ENCODE measurements around the gene CHST14. TPM values are rescaled to one million over a fixed set of nuclear protein-coding genes. Genes with fewer than 3 reads are reported as not detected.
A peak's percentile ranks its signal among the peaks of the same experiment; 100 is the strongest.

CHST14 gene, protein sequence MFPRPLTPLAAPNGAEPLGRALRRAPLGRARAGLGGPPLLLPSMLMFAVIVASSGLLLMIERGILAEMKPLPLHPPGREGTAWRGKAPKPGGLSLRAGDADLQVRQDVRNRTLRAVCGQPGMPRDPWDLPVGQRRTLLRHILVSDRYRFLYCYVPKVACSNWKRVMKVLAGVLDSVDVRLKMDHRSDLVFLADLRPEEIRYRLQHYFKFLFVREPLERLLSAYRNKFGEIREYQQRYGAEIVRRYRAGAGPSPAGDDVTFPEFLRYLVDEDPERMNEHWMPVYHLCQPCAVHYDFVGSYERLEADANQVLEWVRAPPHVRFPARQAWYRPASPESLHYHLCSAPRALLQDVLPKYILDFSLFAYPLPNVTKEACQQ
- total RNA-seq: 10 to 100 TPM; 13.6 to 20.0 TPM
- polyA plus RNA-seq: 10 to 100 TPM in 1 of 2 donors, 1 to 10 TPM in 1; 9.8 to 10.4 TPM
- long read RNA-seq, donor 1, transcript CHST14-201 (1 exons, 3,574 nt): major isoform, 62 of 62 reads
- long read RNA-seq, donor 1, partial matches to known transcripts: 0 of 62 reads
- long read RNA-seq, donor 1, other reads (novel, unspliced or antisense): 0 of 62 reads
- long read RNA-seq, donor 2, transcript CHST14-201 (1 exons, 3,574 nt): major isoform, 13 of 13 reads
- long read RNA-seq, donor 2, partial matches to known transcripts: 0 of 13 reads
- long read RNA-seq, donor 2, other reads (novel, unspliced or antisense): 0 of 13 reads
- long read RNA-seq, donor 3, transcript CHST14-201 (1 exons, 3,574 nt): major isoform, 28 of 28 reads
- long read RNA-seq, donor 3, partial matches to known transcripts: 0 of 28 reads
- long read RNA-seq, donor 3, other reads (novel, unspliced or antisense): 0 of 28 reads
- long read RNA-seq, donor 4, transcript CHST14-201 (1 exons, 3,574 nt): major isoform, 27 of 27 reads
- long read RNA-seq, donor 4, partial matches to known transcripts: 0 of 27 reads
- long read RNA-seq, donor 4, other reads (novel, unspliced or antisense): 0 of 27 reads
- long read RNA-seq, donor 5, transcript CHST14-201 (1 exons, 3,574 nt): major isoform, 59 of 59 reads
- long read RNA-seq, donor 5, partial matches to known transcripts: 0 of 59 reads
- long read RNA-seq, donor 5, other reads (novel, unspliced or antisense): 0 of 59 reads

DNA sequence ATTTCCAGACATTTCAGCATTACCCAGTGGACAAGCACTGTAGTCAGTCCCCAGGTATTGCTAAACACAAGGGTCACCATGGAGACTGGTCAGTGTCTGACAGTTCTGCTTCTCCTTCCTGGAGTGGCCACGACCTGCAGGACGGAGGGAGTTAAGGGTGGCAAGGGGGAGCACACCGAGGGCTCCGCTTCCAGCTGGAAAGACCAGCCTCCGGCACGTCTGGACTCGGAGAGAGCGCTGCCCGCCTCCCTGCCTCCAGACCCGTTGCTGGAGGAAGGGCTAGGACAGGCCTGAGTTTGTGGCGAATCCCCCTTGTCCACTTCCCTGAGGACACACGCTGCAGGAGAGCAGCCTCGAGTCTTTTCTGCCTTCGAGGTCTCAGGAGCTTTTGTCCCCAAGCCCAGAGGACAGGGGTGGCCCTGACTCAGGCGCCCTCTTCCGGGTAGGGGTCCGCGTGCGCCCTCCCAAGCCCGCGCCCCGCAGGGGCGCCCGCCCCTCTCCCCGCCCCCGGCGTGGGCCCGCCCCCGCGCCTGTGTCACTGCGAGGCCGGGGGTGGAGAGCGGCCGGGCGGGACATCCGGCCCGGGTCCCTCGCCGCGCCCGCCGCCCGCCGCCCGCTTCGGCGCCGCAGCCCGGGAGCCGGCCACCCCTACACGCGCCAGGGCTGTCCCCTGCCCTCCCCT, at the start of gene CHST14:
Gene CHST14 (plus strand): TSS at position 562 of the 682 bp plus-strand sequence. CDS start 230 bp downstream, outside the sequence.
- Histone ChIP-seq H3K4me3 (peak within 1 kb of the TSS; percentile 76), H3K4me1 (ENCODE audit: control insufficient read depth in 5 of 5, insufficient read depth in 5 of 5, low read length in 5 of 5) (peaks cover 0 to 23% (median 6%) of the 10 kb centered on the region in 5 donors), H3K36me3 (ENCODE audit: control insufficient read depth in 4 of 4, insufficient read depth in 4 of 4, low read length in 4 of 4) (peaks cover 0 to 11% (median 1%) of the 10 kb centered on the region in 4 donors), H3K9ac (ENCODE audit: insufficient read depth in 1 of 2, low read length in 2 of 2) (peak within 1 kb of the TSS; percentile 49 to 79), H3K27me3 (ENCODE audit: control insufficient read depth in 3 of 3, insufficient read depth in 3 of 3, low read length in 2 of 3) (no peaks in the 10 kb centered on the region), H3K27ac (ENCODE audit: low read depth in 1 of 2, low read length in 1 of 2) (peak within 1 kb of the TSS; percentile 35 to 92), H3K9me3 (ENCODE audit: control insufficient read depth in 4 of 4, insufficient read depth in 3 of 4, low read length in 3 of 4) (no peaks in the 10 kb centered on the region)
- ATAC-seq (ENCODE audit: insufficient read depth, low FRiP score): peak; percentile 80
- 2 to 3% methylated on average over 33 to 52 of the region's 52 CpGs for WGBS, 2 donors
- peak; percentile 87 to 89 (median 87) for DNase-seq
- TF ChIP-seq, protein P1, sequence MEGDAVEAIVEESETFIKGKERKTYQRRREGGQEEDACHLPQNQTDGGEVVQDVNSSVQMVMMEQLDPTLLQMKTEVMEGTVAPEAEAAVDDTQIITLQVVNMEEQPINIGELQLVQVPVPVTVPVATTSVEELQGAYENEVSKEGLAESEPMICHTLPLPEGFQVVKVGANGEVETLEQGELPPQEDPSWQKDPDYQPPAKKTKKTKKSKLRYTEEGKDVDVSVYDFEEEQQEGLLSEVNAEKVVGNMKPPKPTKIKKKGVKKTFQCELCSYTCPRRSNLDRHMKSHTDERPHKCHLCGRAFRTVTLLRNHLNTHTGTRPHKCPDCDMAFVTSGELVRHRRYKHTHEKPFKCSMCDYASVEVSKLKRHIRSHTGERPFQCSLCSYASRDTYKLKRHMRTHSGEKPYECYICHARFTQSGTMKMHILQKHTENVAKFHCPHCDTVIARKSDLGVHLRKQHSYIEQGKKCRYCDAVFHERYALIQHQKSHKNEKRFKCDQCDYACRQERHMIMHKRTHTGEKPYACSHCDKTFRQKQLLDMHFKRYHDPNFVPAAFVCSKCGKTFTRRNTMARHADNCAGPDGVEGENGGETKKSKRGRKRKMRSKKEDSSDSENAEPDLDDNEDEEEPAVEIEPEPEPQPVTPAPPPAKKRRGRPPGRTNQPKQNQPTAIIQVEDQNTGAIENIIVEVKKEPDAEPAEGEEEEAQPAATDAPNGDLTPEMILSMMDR (IDR thresholded peaks at IDR 0.05; ENCODE audit: control extremely low read depth, extremely low read depth): no peak

DNA sequence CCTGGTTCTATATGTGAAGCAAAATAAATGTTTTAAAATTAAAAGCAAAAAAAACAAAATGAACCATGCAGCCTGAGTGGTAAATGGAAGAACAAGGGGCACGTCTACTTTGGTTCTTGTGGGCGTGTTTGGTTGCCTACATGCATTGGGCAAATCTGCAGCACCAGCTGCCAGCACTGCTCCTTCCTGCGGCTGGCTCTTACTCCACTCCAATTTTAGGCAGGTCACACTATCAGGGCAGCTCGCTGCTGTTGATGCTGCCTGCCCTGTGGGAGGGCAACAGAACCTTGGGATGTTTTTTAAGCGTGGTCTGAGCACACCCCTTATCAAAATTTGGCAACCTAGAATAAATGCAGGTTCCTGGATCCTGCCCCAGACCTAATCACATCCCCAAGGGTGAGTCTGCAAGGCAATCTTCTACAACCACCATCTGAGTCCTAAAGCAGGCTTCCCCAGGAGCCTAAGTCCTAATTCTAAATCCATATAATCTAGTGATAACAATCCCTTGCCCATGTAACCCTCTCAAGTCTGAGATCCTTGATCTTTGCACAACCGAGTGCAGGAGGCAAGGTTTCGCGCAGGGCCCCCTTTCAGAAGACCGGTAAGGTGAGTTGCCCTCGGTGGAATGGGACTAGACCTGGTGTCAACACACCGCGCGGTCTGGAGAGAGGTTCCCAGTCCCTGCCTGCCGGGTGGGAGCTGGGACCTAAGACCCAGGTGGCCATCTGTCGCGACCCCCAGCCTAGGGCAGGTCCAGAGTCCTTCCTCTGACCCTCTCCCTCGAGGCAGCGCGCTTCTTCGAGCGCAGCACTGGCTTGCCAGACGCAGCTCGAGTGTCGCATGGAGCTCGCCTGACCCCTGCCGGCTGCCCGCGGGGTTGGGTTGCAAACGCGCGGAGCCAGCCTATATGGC, 49.3 kb upstream of the CHST14 start:
- ATAC-seq (ENCODE audit: insufficient read depth, low FRiP score) (peak; percentile 88), DNase-seq (peak; percentile 77 to 82 (median 77))
- TF ChIP-seq, protein P1 (IDR thresholded peaks at IDR 0.05; ENCODE audit: control extremely low read depth, extremely low read depth): peak; percentile 93
- H3K27ac ChIP-seq (ENCODE audit: low read depth in 1 of 2, low read length in 1 of 2): no peak overlapping the region
- peaks cover 0 to 3% (median 0%) of the 10 kb centered on the region in 5 donors for H3K4me1 ChIP-seq (ENCODE audit: control insufficient read depth in 5 of 5, insufficient read depth in 5 of 5, low read length in 5 of 5)
- H3K9me3 ChIP-seq (ENCODE audit: control insufficient read depth in 4 of 4, insufficient read depth in 3 of 4, low read length in 3 of 4): no peaks in the 10 kb centered on the region
- 15% methylated on average over 31 of the region's 31 CpGs for WGBS, 2 donors
- H3K27me3 ChIP-seq (ENCODE audit: control insufficient read depth in 3 of 3, insufficient read depth in 3 of 3, low read length in 2 of 3): no peaks in the 10 kb centered on the region
- peaks cover 0 to 8% (median 2%) of the 10 kb centered on the region in 4 donors for H3K36me3 ChIP-seq (ENCODE audit: control insufficient read depth in 4 of 4, insufficient read depth in 4 of 4, low read length in 4 of 4)
- H3K4me3 ChIP-seq: no peak overlapping the region
- H3K9ac ChIP-seq (ENCODE audit: insufficient read depth in 1 of 2, low read length in 2 of 2): no peak overlapping the region

Data from lung (tissue), 16 donors.